Right lobe of liver (tissue), 4 donors: ENCODE measurements around the gene C2CD4D.

Experiments used
- POLR2A ChIP-seq: fragments of 450-650 bp; IDR thresholded peaks from one replicate; pipeline ENCODE4 v1.6.1; 2017; ENCODE audit warnings: antibody characterized with exemption, mild to moderate bottlenecking
- TF ChIP-seq, protein P1 (sequence below), 4 donors: fragments of 200-600 bp in 3 of 4; fragments of 450-650 bp in 1 of 4; IDR thresholded peaks; one replicate each; pipeline versions ENCODE4 v1.5.1 to v1.8.0; 2016 to 2022; ENCODE audit warnings: antibody characterized with exemption in 4 of 4, mild to moderate bottlenecking in 2 of 4
- donor health status: DM: no; HTN: no; CAD: no.
- donor health status: DM: no; HTN: no; CAD: no.
- donor health status: DM: no; HTN: yes; CAD: no.

DNA sequence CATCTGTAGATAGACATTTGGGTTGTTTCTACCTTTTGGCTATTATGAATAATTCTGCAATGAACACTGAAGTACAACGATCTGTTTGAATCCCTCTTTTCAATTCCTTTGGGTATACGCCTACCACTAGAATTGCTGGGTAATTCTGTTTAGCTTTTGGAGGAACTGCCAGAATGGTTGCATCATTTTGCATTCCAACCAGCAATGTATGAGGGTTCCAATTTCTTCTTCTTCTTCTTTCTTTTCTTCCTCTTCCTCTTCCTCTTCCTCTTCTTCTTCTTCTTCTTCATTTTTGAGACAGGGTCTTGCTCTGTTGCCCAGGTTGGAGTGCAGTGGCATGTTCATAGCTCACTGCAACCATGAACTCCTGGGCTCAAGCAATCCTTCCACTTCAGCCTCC, 27.7 kb upstream of the C2CD4D start:
- TF ChIP-seq, protein P1, sequence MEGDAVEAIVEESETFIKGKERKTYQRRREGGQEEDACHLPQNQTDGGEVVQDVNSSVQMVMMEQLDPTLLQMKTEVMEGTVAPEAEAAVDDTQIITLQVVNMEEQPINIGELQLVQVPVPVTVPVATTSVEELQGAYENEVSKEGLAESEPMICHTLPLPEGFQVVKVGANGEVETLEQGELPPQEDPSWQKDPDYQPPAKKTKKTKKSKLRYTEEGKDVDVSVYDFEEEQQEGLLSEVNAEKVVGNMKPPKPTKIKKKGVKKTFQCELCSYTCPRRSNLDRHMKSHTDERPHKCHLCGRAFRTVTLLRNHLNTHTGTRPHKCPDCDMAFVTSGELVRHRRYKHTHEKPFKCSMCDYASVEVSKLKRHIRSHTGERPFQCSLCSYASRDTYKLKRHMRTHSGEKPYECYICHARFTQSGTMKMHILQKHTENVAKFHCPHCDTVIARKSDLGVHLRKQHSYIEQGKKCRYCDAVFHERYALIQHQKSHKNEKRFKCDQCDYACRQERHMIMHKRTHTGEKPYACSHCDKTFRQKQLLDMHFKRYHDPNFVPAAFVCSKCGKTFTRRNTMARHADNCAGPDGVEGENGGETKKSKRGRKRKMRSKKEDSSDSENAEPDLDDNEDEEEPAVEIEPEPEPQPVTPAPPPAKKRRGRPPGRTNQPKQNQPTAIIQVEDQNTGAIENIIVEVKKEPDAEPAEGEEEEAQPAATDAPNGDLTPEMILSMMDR (IDR thresholded peaks at IDR 0.05) = no peak
- no peak for TF ChIP-seq POLR2A
